Renal cortical epithelial cell (primary cell): ENCODE data around the gene RNF115. TPM values are rescaled to one million over a fixed set of nuclear protein-coding genes. Genes with fewer than 3 reads are reported as not detected.
"Not testable (repeated sequence)": the region's sequence is repeated elsewhere in the genome, so short reads cannot be mapped to it uniquely, and the experiment has no call there.

ENCODE experiments used
- DNase-seq: peaks from one replicate; pipeline ENCODE4 v3.0.0-alpha.2; 2011; ENCODE audit warnings: low read depth
- total RNA-seq: library from RNA; depleted of rRNA; stranded (reverse); fragments of >200 nt; gene quantifications from 2 replicates; pipeline ENCODE4 v1.2.3, GENCODE V29; 2014

RNF115 gene
- total RNA-seq, 1 donor from 2014 or later = 28.7 TPM

- no peak for DNase-seq
These were observed 46.3 kb downstream of the RNF115 start for GRCh38 chr1:145777357-145778145.

DNA sequence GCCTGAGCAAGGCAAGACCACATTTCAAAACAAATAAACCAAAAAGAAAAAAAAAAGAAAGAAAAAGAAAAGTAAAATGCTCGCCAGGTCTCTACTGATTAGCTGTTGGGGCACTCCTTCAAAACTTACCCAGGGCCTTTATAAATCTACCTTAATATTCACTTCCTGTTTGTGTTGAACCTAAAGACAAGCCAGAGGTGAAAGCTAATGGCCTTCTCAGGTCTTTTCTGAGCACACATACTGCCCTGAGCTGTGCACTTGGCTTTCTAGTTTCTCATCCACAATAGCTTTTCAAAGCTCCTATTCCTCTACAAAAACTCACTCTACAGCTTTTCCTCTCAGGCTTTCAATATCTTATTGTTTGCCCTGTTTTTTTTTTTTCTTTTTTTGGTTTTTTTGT, 50.5 kb downstream of the RNF115 start:
- no peak for DNase-seq

DNA sequence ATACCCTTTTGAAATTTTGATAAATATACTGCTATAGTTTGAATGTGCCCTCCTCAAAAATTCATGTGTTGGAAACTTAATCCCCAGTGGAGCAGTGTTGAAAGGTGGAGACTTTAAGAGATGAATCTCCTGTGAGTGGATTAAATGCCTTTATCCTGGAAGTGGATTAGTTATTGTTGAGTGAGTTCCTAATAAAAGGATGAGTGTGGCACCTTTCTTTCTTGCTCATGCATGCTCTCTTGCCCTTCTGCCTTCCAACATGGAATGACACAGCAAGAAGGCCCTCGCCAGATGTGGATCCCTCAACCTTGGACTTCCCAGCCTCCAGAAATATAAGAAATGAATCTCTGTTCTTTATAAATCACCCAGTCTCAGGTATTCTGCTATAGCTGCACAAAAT, 52.8 kb downstream of the RNF115 start:
- DNase-seq = no peak

- DNase-seq = not testable (repeated sequence)
These were observed 55.9 kb downstream of the RNF115 start for GRCh38 chr1:145768004-145768403.

DNA sequence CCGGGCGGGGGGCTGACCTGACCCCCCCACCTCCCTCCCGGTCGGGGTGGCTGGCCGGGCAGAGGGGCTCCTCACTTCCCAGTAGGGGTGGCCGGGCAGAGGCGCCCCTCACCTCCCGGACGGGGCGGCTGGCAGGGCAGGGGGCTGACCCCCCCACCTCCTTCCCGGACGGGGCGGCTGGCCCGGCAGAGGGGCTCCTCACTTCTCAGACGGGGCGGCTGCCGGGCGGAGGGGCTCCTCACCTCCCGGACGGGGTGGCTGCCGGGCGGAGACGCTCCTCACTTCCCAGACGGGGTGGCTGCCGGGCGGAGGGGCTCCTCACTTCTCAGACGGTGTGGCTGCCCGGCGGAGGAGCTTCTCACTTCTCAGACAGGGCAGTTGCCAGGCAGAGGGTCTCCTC, 57.0 kb downstream of the RNF115 start:
- not testable (repeated sequence) for DNase-seq

DNA sequence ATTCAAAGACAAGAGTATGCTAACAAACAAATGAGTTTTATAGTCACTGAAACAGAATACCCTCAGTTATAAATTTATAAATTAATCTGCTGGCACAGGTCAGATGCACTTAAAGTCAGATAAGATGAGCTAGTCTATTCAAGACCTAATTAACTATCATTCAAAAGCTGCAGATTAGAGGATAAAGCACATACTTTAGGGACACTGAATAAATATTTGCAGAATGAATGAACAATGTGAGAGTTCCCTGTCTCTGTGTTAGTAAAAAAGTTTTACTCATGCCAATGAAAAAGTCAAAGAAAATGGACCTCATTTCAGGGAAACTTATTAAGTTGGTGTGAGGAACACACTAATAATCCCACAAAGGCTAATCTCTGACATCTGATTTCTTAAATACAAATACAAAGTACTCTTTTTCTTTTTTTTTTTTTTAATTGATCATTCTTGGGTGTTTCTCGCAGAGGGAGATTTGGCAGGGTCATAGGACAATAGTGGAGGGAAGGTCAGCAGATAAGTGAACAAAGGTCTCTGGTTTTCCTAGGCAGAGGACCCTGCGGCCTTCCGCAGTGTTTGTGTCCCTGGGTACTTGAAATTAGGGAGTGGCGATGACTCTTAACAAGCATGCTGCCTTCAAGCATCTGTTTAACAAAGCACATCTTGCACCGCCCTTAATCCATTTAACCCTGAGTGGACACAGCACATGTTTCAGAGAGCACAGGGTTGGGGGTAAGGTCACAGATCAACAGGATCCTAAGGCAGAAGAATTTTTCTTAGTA, 58.1 kb downstream of the RNF115 start:
- not testable (repeated sequence) for DNase-seq

- DNase-seq = not testable (repeated sequence)
These were observed 58.8 kb downstream of the RNF115 start for GRCh38 chr1:145765127-145765526.

- DNase-seq = not testable (repeated sequence)
These were observed 59.5 kb downstream of the RNF115 start for GRCh38 chr1:145764231-145764940.

- DNase-seq = not testable (repeated sequence)
These were observed 61.9 kb downstream of the RNF115 start for GRCh38 chr1:145762001-145762400.

GRCh38 chr1:145761498-145761897, 62.4 kb downstream of the RNF115 start:
- not testable (repeated sequence) for DNase-seq

DNA sequence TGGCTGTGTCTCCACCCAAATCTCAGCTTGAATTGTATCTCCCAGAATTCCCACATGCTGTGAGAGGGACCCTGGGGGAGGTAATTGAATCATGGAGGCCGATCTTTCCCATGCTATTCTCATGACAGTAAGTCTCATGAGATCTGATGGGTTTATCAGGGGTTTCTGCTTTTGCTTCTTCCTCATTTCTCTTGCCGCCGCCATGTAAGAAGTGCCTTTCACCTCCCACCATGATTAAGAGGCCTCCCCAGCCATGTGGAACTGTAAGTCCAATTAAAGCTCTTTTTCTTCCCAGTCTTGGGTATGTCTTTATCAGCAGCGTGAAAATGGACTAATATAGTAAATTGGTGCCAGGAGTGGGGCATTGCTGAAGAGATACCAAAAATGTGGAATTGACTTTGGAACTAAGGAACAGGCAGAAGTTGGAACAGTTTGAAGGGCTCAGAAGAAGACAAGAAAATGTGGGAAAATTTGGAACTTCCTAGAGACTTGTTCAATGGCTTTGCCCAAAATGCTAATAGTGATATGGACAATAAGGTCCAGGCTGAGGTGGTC, 63.4 kb downstream of the RNF115 start:
- not testable (repeated sequence) for DNase-seq

DNA sequence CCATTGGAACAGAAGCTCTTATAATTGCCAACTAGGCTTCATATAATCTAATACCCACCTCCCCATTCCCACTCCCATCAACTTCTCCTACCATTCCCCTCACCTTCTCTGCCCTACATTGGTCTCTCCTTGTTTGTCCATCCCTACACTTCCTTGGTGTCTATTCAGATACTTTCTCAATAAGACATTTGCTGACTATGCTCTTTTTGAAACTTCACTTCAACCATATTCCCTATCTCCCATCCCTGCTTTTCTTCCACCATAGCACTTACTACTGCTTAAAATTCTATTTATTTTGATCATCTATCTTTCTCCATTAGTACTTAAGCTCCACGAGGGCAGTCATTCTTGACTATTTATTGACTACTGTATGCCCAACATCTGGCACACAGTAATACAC, 64.2 kb downstream of the RNF115 start:
- DNase-seq = no peak

DNA sequence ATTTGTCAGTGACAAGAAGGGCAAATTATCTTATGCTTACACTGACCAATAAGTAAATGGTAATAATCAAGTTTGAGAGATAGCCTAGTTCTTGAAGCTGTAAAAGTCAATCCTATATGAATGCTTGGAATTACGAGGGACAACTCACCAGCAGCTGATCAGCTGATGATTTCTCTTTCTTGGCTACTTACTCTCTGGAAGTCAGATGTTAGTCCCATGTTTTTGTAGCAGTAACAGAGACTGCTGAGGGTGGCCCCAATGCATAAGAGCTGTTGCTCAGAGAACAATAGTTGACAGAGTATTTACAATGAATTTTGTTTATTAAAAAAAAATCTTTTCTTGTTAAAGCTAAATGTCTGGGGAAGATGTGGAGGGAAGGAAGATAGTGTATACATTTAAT, 65.3 kb downstream of the RNF115 start:
- no peak for DNase-seq

- DNase-seq = no peak
These were observed 65.8 kb downstream of the RNF115 start for GRCh38 chr1:145758116-145758515.

DNA sequence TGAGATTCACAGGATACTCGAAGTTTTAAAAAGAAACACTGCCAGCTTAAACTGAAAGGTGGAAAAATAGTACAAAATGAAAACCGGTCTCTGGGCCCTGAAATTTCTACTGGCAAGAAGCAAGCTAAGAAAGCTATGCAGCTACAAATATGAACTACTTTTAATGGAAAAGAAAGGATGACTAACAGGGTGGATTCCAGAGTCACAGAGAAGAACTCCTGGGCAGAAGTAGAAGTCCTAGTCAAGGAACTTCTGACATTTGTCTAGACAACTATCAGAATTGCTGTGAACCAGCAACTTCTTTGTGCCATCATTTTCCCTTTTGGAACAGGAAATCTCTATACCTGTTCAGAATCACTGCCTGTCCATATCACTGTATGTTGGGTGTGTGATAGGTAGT, 66.5 kb downstream of the RNF115 start:
- peak; percentile 9 for DNase-seq

GRCh38 chr1:145751491-145752037, 72.3 kb downstream of the RNF115 start:
- peak; percentile 69 for DNase-seq

DNA sequence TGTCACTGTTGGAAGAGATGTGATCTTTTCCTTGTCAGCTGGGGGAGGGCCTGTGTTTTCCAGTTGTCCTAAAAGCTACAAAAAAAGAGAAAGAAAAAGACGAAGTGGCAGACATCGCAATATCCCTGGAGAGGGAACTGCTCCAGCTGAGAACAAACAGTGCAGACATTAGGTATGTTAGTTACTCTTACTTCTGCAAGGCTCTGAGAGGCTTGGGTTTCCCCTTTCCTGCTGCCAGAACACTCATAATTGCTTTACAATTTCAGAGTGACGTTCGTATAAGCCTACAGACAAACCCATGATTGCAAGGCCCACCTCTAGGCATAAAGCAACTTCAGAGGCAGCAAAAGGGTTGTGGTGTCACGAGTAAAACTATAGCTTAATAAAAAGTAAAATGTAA, 73.5 kb downstream of the RNF115 start:
- no peak for DNase-seq

DNA sequence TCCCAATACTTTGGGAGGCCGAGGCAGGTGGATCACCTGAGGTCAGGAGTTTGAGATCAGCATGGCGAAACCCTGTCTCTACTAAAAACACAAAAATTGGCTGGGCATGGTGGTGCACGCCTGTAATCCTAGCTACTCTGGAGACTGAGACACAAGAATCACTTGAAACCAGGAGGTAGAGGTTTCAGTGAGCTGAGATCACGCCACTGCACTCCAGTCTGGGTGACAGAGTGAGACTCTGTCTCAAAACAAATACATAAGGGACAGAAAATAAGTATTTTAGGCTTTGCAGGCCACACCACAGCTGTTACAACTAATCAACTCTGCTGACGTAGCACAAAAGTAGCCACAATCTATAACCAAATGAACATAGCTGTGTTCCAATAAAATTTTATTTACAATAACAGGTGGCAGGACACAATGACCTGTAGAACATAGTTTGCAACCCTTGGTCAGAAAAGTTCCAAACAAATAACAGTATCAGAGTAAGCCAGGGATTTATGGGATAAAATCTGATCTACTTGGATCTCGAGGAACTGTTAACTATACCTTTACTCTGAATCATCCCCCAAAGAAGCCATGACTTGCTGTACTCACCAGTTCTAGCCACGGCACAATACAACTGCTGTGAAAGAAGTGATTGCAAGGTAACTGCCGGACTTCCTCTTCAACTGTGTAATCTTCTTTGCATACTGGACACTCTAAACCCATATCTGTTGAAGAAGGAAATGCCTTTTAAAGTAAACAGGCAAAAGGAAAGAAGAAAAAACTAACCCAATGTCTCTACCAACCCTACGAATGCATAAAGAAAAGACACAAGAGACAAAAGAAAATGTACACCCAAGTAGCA, 76.3 kb downstream of the RNF115 start:
- DNase-seq = no peak

- no peak for DNase-seq
These were observed 83.6 kb downstream of the RNF115 start for GRCh38 chr1:145740269-145740668.

GRCh38 chr1:145736191-145736590, 87.7 kb downstream of the RNF115 start:
- DNase-seq = no peak

DNA sequence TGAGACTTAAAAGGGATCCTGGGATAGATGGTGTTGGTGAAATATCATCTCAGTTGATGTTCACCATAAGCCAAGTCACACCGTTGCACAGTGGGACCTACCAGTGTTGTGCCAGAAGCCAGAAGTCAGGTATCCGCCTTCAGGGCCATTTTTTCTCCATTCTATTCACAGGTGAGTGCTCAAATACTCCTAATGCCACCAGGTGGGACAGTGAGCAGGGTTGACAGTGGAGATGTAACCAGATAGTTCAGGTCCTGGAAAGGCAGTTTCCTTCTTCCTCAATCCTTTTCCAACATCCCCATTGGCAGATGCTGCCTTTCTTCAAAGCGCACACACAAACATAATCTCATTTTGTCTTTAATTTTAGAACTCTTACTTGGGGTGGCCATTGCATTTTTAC, 93.0 kb downstream of the RNF115 start:
- no peak for DNase-seq
